Cardiac fibroblast (primary cell): ENCODE results near the gene SORBS2.

ENCODE experiments used
- DNase-seq, 2 donors: peaks; one replicate each; pipeline versions ENCODE4 v3.0.0 to v3.0.0-alpha.2; 2010; ENCODE audit warnings: low read depth in 2 of 2
- H3K4me3 ChIP-seq, 2 donors: replicated peaks in 1 of 2; 1 replicate in 1 of 2; 2 replicates in 1 of 2; pipeline ENCODE4 v1.5.1; 2011; ENCODE audit warnings: low read depth in 2 of 2, low read length in 2 of 2, mild to moderate bottlenecking in 2 of 2, moderate library complexity in 1 of 2
- CTCF ChIP-seq: IDR thresholded peaks from one replicate; pipeline ENCODE4 v1.5.1; 2011; ENCODE audit warnings: low read depth, mild to moderate bottlenecking, low read length, inconsistent platforms

The SORBS2 gene

GRCh38 chr4:185792384-185793115 is 19.4 kb downstream of the SORBS2 start:
- no peak overlapping the region for H3K4me3 ChIP-seq
- peak; percentile 95 to 97 for DNase-seq
- no peak for TF ChIP-seq CTCF

DNA sequence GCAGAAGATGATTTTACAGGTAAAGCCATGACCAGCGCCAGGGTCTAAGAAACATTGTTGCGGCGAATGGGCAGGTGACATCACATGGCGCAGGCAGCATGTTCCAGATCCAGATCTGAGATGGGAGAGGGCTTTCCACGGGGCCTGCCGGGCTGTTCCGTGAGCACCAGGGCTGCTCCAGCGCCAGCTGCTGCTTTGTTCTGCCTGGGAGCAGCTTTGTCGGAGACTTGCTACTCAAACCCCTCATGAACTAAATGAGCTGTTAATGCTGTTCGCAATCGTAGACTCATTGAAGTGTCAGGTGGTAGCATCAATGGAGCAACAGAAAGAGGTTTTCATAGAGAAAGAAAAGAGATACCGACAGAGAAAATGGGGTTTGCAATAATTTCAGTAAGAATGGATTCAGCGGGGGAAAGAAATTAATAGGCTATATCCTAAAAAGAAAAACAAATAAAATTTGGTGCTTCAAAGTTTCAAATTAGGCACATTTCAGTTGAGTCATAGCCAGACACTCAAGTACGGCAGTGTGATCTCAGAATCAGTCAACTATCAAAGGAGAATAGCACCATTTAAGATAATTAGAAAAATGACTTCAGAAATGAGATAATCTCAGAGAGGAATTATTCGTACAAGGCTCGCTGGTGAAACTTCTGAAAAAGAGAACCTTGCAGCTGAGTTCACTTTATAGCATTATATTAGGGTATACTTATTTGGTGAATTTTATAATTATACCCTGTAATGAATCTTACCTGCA is 23.9 kb downstream of the SORBS2 start:
- no peak for TF ChIP-seq CTCF
- no peak for DNase-seq

GRCh38 chr4:185786422-185786821 is 25.6 kb downstream of the SORBS2 start:
- TF ChIP-seq CTCF, result no peak
- no peak for DNase-seq
- no peak overlapping the region for H3K4me3 ChIP-seq

More for the DNA sequence above, 23.9 kb downstream of the SORBS2 start:
- H3K4me3 ChIP-seq, result no peak overlapping the region

GRCh38 chr4:185783574-185783973 is 28.4 kb downstream of the SORBS2 start:
- no peak overlapping the region for H3K4me3 ChIP-seq
- TF ChIP-seq CTCF, result no peak
- no peak for DNase-seq

DNA sequence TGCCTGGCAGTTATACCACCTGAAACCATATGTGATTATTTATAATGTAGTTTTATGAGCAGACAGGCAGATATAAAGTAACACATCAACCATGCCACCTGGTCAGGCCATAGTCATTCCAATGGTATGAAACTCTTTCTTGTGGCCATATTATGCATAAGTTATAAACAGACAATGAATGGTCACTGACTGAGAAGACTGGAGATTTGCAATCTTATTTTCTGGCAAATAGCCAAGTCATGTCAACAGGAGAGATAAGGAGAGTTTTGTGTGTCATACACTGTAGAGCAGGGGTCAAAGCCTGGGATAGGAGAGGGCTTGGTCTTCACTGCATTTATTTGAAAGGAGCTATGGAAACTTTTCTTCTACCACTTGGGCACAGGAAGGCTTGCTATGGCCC is 29.5 kb downstream of the SORBS2 start:
- no peak for TF ChIP-seq CTCF
- H3K4me3 ChIP-seq, result no peak overlapping the region
- peak in 1 of 2 donors; percentile 84 for DNase-seq

- no peak overlapping the region for H3K4me3 ChIP-seq
- TF ChIP-seq CTCF, result no peak
- no peak for DNase-seq
These were observed 30.3 kb downstream of the SORBS2 start for GRCh38 chr4:185781555-185782215.
